HG02678 (cell line): ENCODE measurements around the gene SLC1A5.
"Not testable (repeated sequence)": the region's sequence is repeated elsewhere in the genome, so short reads cannot be mapped to it uniquely, and the experiment has no call there.

Experiments used
- ATAC-seq: cut with Tn5 transposase; IDR thresholded peaks from one replicate; pipeline ENCODE4 v1.9.1; 2021; ENCODE audit warnings: mild to moderate bottlenecking, moderate library complexity; ENCODE audit not compliant: unreplicated experiment

SLC1A5 gene

GRCh38 chr19:46802152-46802551 is 13.8 kb upstream of the SLC1A5 start:
- ATAC-seq = no peak

- no peak for ATAC-seq
These were observed 10.3 kb upstream of the SLC1A5 start for GRCh38 chr19:46798713-46799112.

- no peak for ATAC-seq
These were observed 9.5 kb upstream of the SLC1A5 start for GRCh38 chr19:46797881-46798280.

- no peak for ATAC-seq
These were observed 3.5 kb upstream of the SLC1A5 start for GRCh38 chr19:46791944-46792343.

- no peak for ATAC-seq
These were observed 977 bp upstream of the SLC1A5 start for GRCh38 chr19:46789371-46789770.

- ATAC-seq = no peak
These were observed 559 bp upstream of the SLC1A5 start for GRCh38 chr19:46788968-46789338.

GRCh38 chr19:46787331-46788261 is 798 bp downstream of the SLC1A5 start:
- no peak for ATAC-seq

- no peak for ATAC-seq
These were observed 1.4 kb downstream of the SLC1A5 start for GRCh38 chr19:46787040-46787330.

- ATAC-seq = peak; percentile 33
These were observed 2.0 kb downstream of the SLC1A5 start for GRCh38 chr19:46786236-46787039.

GRCh38 chr19:46785980-46786235 is 2.5 kb downstream of the SLC1A5 start:
- ATAC-seq = no peak

GRCh38 chr19:46785054-46785979 is 3.1 kb downstream of the SLC1A5 start:
- ATAC-seq = no peak

GRCh38 chr19:46784262-46785053 is 3.9 kb downstream of the SLC1A5 start:
- ATAC-seq = peak; percentile 29

GRCh38 chr19:46783670-46784069 is 4.7 kb downstream of the SLC1A5 start:
- no peak for ATAC-seq

- no peak for ATAC-seq
These were observed 5.9 kb downstream of the SLC1A5 start for GRCh38 chr19:46782355-46783019.

GRCh38 chr19:46777956-46778645 is 10.3 kb downstream of the SLC1A5 start:
- not testable (repeated sequence) for ATAC-seq

GRCh38 chr19:46776927-46777911 is 11.2 kb downstream of the SLC1A5 start:
- ATAC-seq = no peak

GRCh38 chr19:46775642-46776258 is 12.6 kb downstream of the SLC1A5 start:
- ATAC-seq = no peak

- no peak for ATAC-seq
These were observed 15.4 kb downstream of the SLC1A5 start for GRCh38 chr19:46773018-46773399.
